GM12878 (cell line): ENCODE results near the gene ETS1.

Source experiments
- CHD4 ChIP-seq: fragments of 200-600 bp; sonication (generic); IDR thresholded peaks from 2 replicates; pipeline ENCODE4 v1.6.1; 2016; ENCODE audit warnings: mild to moderate bottlenecking
- HCFC1 ChIP-seq: fragments of 150-350 bp; IDR thresholded peaks from 2 replicates; pipeline ENCODE4 v1.6.1; 2014; ENCODE audit warnings: low read length
- HDAC2 ChIP-seq: fragments of 200-600 bp; sonication (generic); IDR thresholded peaks from 2 replicates; pipeline ENCODE4 v1.6.1; 2017
- IKZF1 ChIP-seq: fragments of 450-650 bp; conservative IDR thresholded peaks from 2 replicates; pipeline ENCODE4 v1.6.1; 2017; ENCODE audit warnings: antibody characterized with exemption, mild to moderate bottlenecking
- MYC ChIP-seq: IDR thresholded peaks from 2 replicates; pipeline ENCODE4 v1.6.1; 2011; ENCODE audit warnings: mild to moderate bottlenecking, low read length, moderate library complexity, inconsistent platforms; ENCODE audit not compliant: insufficient read depth, insufficient replicate concordance, insufficient read length, severe bottlenecking
- RCOR1 ChIP-seq: conservative IDR thresholded peaks from 2 replicates; pipeline ENCODE4 v1.6.1; 2012; ENCODE audit warnings: low read depth, low read length, improper control_type of control experiment
- RFX5 ChIP-seq: IDR thresholded peaks from 2 replicates; pipeline ENCODE4 v1.6.1; 2011; ENCODE audit warnings: low read depth, low read length, improper control_type of control experiment
- SIN3A ChIP-seq: IDR thresholded peaks from 2 replicates; pipeline ENCODE4 v1.6.1; 2012; ENCODE audit warnings: low read depth, low read length, improper control_type of control experiment
- SP1 ChIP-seq: IDR thresholded peaks from one replicate; pipeline ENCODE4 v1.6.1; 2011; ENCODE audit warnings: low read depth, low read length
- ZZZ3 ChIP-seq: IDR thresholded peaks from 2 replicates; pipeline ENCODE4 v1.6.1; 2011; ENCODE audit warnings: low read depth; ENCODE audit not compliant: control insufficient read depth, insufficient read length
- TF ChIP-seq, protein P1 (sequence below), 3 experiments: IDR thresholded peaks in 2 of 3; conservative IDR thresholded peaks in 1 of 3; 2 replicates each; pipeline ENCODE4 v1.5.1; 2011; ENCODE audit warnings: low read depth in 3 of 3, low read length in 3 of 3, mild to moderate bottlenecking in 3 of 3, control low read depth in 2 of 3, moderate library complexity in 2 of 3, inconsistent platforms in 1 of 3, mixed read lengths in 1 of 3; ENCODE audit not compliant: control insufficient read depth in 2 of 3, insufficient read depth in 1 of 3; ENCODE audit errors: extremely low read depth in 1 of 3
- TF ChIP-seq, protein P2 (sequence below): IDR thresholded peaks from 2 replicates; pipeline ENCODE4 v1.6.1; 2011; ENCODE audit warnings: low read depth, low read length, improper control_type of control experiment, borderline replicate concordance
- TF ChIP-seq, protein P3 (sequence below): IDR thresholded peaks from 2 replicates; pipeline ENCODE4 v1.6.1; 2012; ENCODE audit warnings: low read depth, low read length, improper control_type of control experiment

DNA sequence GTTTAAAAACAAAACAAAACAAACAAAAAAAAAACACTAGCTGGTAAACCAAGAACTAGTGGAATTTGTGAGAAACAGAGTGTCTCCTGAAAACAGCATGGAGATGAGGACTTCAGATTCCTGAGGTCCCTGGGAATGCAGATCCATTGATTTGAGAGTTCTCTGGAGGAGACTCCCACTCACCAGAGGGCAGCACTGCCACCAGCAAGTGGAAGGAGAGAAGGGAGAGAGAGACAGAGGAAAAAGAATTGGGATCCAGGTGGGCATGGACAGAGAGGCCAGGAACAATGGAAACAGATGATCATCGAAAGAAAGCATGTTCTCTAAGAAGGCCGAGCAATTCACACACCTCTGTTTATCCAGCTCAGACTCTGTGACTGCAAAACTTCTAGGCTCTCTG lies 31.8 kb downstream of the ETS1 start:
- TF ChIP-seq, protein P1, sequence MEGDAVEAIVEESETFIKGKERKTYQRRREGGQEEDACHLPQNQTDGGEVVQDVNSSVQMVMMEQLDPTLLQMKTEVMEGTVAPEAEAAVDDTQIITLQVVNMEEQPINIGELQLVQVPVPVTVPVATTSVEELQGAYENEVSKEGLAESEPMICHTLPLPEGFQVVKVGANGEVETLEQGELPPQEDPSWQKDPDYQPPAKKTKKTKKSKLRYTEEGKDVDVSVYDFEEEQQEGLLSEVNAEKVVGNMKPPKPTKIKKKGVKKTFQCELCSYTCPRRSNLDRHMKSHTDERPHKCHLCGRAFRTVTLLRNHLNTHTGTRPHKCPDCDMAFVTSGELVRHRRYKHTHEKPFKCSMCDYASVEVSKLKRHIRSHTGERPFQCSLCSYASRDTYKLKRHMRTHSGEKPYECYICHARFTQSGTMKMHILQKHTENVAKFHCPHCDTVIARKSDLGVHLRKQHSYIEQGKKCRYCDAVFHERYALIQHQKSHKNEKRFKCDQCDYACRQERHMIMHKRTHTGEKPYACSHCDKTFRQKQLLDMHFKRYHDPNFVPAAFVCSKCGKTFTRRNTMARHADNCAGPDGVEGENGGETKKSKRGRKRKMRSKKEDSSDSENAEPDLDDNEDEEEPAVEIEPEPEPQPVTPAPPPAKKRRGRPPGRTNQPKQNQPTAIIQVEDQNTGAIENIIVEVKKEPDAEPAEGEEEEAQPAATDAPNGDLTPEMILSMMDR (IDR thresholded peaks at IDR 0.05 in 2 of 3, conservative IDR thresholded peaks at IDR 0.05 in 1 of 3; ENCODE audit: control insufficient read depth in 2 of 3, extremely low read depth in 1 of 3, insufficient read depth in 1 of 3, low read depth in 3 of 3, low read length in 3 of 3): peak in 2 of 3 experiments; percentile 12 to 20; a peak in 2 of 6 replicates
- TF ChIP-seq, protein P2, sequence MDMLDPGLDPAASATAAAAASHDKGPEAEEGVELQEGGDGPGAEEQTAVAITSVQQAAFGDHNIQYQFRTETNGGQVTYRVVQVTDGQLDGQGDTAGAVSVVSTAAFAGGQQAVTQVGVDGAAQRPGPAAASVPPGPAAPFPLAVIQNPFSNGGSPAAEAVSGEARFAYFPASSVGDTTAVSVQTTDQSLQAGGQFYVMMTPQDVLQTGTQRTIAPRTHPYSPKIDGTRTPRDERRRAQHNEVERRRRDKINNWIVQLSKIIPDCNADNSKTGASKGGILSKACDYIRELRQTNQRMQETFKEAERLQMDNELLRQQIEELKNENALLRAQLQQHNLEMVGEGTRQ: no peak
- TF ChIP-seq MYC: no peak
- no peak for TF ChIP-seq RFX5
- no peak for TF ChIP-seq ZZZ3
- TF ChIP-seq SP1: no peak
- TF ChIP-seq SIN3A: no peak
- TF ChIP-seq HDAC2: no peak
- TF ChIP-seq IKZF1: no peak
- TF ChIP-seq, protein P3, sequence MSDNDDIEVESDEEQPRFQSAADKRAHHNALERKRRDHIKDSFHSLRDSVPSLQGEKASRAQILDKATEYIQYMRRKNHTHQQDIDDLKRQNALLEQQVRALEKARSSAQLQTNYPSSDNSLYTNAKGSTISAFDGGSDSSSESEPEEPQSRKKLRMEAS: no peak
- no peak for TF ChIP-seq HCFC1
- TF ChIP-seq RCOR1: no peak
- no peak for TF ChIP-seq CHD4
